Measurements from ENCODE around the gene IGF2R. TPM values are rescaled to one million over a fixed set of nuclear protein-coding genes. Genes with fewer than 3 reads are reported as not detected.
"Not testable (repeated sequence)": the region's sequence is repeated elsewhere in the genome, so short reads cannot be mapped to it uniquely, and the experiment has no call there.

The IGF2R gene
- total RNA-seq, 1 donor from 2014 or later: 111 TPM

- DNase-seq (ENCODE audit: low spot score): peak; percentile 86
Observed at GRCh38 chr6:160133441-160134336, 164.8 kb downstream of the IGF2R start.

GRCh38 chr6:160134337-160134751 lies 165.5 kb downstream of the IGF2R start:
- DNase-seq (ENCODE audit: low spot score): peak; percentile 78

- no peak for DNase-seq (ENCODE audit: low spot score)
Observed at GRCh38 chr6:160134779-160135547, 166.1 kb downstream of the IGF2R start.

- DNase-seq (ENCODE audit: low spot score): peak; percentile 82
Observed at GRCh38 chr6:160135907-160136655, 167.2 kb downstream of the IGF2R start.

- DNase-seq (ENCODE audit: low spot score): peak; percentile 74
Observed at GRCh38 chr6:160137130-160137988, 168.5 kb downstream of the IGF2R start.

GRCh38 chr6:160137989-160138835 lies 169.3 kb downstream of the IGF2R start:
- peak; percentile 67 for DNase-seq (ENCODE audit: low spot score)

GRCh38 chr6:160138839-160139419 lies 170.0 kb downstream of the IGF2R start:
- DNase-seq (ENCODE audit: low spot score): no peak

- peak; percentile 82 for DNase-seq (ENCODE audit: low spot score)
Observed at GRCh38 chr6:160139420-160139851, 170.6 kb downstream of the IGF2R start.

GRCh38 chr6:160140493-160140892 lies 171.6 kb downstream of the IGF2R start:
- not testable (repeated sequence) for DNase-seq (ENCODE audit: low spot score)

GRCh38 chr6:160141001-160141726 lies 172.3 kb downstream of the IGF2R start:
- DNase-seq (ENCODE audit: low spot score): no peak

- no peak for DNase-seq (ENCODE audit: low spot score)
Observed at GRCh38 chr6:160142115-160142715, 173.3 kb downstream of the IGF2R start.

- DNase-seq (ENCODE audit: low spot score): no peak
Observed at GRCh38 chr6:160146454-160147145, 177.7 kb downstream of the IGF2R start.

GRCh38 chr6:160147146-160147536 lies 178.3 kb downstream of the IGF2R start:
- DNase-seq (ENCODE audit: low spot score): no peak

- DNase-seq (ENCODE audit: low spot score): no peak
Observed at GRCh38 chr6:160154471-160154870, 185.6 kb downstream of the IGF2R start.

GRCh38 chr6:160156842-160157241 lies 188.0 kb downstream of the IGF2R start:
- DNase-seq (ENCODE audit: low spot score): no peak

- DNase-seq (ENCODE audit: low spot score): no peak
Observed at GRCh38 chr6:160160450-160160849, 191.6 kb downstream of the IGF2R start.

Measured in mesenteric fat pad (tissue), 1 donor.